HL-60 (cell line): ENCODE results near the gene NAAA.

Experiments
- DNase-seq, 2 experiments: peaks; one replicate each; pipeline ENCODE4 v3.0.0-alpha.2; 2010 to 2020; ENCODE audit warnings: low read depth in 1 of 2, low spot score in 1 of 2
- H3K27ac ChIP-seq: fragments of 250-450 bp; sonication (Bioruptor Pico); replicated peaks from 2 replicates; pipeline ENCODE4 v1.5.1; 2020; ENCODE audit warnings: mild to moderate bottlenecking, moderate library complexity
- H3K27me3 ChIP-seq: fragments of 250-450 bp; sonication (Bioruptor Pico); 2 replicates; pipeline ENCODE4 v1.5.1; 2021; ENCODE audit warnings: mild to moderate bottlenecking, moderate library complexity; ENCODE audit not compliant: insufficient read depth, poor library complexity, severe bottlenecking
- H3K4me3 ChIP-seq: replicated peaks from 2 replicates; pipeline ENCODE4 v1.5.1; 2011; ENCODE audit warnings: mild to moderate bottlenecking, control low read depth, low read length; ENCODE audit not compliant: insufficient read depth
- CTCF ChIP-seq: IDR thresholded peaks from one replicate; pipeline ENCODE4 v1.5.1; 2011; ENCODE audit warnings: low read length, control low read depth, inconsistent platforms; ENCODE audit not compliant: insufficient read depth
- GABPA ChIP-seq: IDR thresholded peaks from 2 replicates; pipeline ENCODE4 v1.6.1; 2012; ENCODE audit warnings: low read depth
- POLR2AphosphoS5 ChIP-seq: IDR thresholded peaks from 2 replicates; pipeline ENCODE4 v1.6.1; 2012; ENCODE audit warnings: low read depth
- REST ChIP-seq: IDR thresholded peaks from 2 replicates; pipeline ENCODE4 v1.6.1; 2012; ENCODE audit warnings: low read depth; ENCODE audit not compliant: insufficient replicate concordance
- SPI1 ChIP-seq: IDR thresholded peaks from 2 replicates; pipeline ENCODE4 v1.6.1; 2012; ENCODE audit warnings: low read depth, mild to moderate bottlenecking, borderline replicate concordance

Gene NAAA

GRCh38 chr4:75948822-75949444 is 8.1 kb upstream of the NAAA start:
- no peak overlapping the region for H3K4me3 ChIP-seq
- no peak for DNase-seq
- no peak overlapping the region for H3K27ac ChIP-seq
- no peaks in the 10 kb centered on the region for H3K27me3 ChIP-seq
- TF ChIP-seq CTCF (no peak), GABPA (no peak), SPI1 (no peak), REST (no peak), POLR2AphosphoS5 (no peak)

DNA sequence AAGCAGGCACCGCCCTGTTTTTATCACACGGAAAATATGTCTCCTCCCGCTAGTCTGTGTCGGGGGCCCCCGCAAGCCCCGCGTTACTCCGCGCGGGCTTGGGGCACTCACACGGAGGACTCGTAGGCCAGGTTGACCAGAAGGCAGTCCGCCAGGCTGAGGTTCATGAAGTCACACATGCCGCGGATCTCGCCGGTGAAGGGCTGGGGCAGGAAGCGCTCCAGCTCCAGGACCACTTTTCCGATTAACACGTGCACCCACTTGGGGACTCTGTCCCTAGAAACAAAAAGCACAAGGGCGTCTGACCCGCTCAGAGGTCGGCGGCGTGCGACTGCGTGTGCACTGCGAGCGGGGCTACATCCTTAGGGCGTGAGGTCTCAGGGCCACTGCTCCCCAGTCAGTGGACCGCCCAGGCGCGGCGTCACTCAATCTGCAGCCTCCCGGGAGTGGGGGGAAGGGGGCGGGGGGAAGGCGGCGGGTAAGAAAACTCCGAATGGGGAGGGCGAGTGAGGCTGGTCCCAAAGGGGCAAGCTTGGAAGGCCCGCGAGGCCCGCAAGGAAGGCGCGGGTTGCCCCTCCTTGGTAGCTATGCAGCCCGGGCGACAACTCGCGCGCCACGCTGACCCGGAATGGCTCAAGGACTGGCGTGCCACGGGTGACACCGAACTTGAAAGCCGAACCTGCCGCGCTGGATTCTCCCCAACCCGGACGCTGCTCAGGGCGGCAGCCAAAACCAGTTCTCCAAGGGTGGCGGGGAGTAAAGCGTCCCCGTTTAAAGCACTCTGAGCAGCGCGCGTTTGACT is 722 bp downstream of the NAAA start:
- Histone ChIP-seq H3K27me3 (no peaks in the 10 kb centered on the region), H3K4me3 (peak overlapping the region; percentile 91), H3K27ac (peak overlapping the region; percentile 65)
- DNase-seq: peak; percentile 43 to 74
- no peak for TF ChIP-seq CTCF
- TF ChIP-seq GABPA: no peak
- TF ChIP-seq REST: peak; percentile 41
- no peak for TF ChIP-seq SPI1
- peak; percentile 62 for TF ChIP-seq POLR2AphosphoS5

DNA sequence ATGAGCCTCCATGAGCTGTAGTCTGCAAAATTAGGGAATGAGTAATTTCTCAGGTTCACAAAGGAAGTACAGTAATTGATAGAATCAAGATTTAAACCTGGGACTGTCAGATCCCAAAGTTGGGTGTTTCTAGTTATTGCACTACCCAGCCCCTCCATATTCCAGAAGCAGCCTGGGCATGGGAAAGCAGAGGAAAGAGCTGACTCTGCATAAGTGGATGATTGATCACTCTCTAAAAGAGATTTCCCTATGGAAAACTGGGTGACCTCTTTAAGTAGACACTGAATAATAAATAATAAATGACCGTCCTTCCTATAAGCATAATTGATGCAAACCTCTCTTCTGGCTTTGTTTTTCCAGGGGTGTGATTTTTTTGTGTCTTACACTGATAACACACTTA is 5.2 kb downstream of the NAAA start:
- no peak for DNase-seq
- no peak for TF ChIP-seq SPI1
- no peak for TF ChIP-seq REST
- no peak for TF ChIP-seq CTCF
- TF ChIP-seq GABPA: no peak
- no peak for TF ChIP-seq POLR2AphosphoS5
- no peak overlapping the region for H3K27ac ChIP-seq
- no peak overlapping the region for H3K4me3 ChIP-seq
- H3K27me3 ChIP-seq: no peaks in the 10 kb centered on the region
